IPS-11a (cell line): ENCODE data around the gene GRHL1.
"Not testable (repeated sequence)": the region's sequence is repeated elsewhere in the genome, so short reads cannot be mapped to it uniquely, and the experiment has no call there.

Experiments used
- H3K4me3 ChIP-seq: one replicate; pipeline ENCODE4 v1.5.1; 2013; ENCODE audit warnings: low read depth, low read length, control low read depth

The GRHL1 gene

GRCh38 chr2:10019602-10020400 lies 68.3 kb downstream of the GRHL1 start:
- no peak overlapping the region for H3K4me3 ChIP-seq

DNA sequence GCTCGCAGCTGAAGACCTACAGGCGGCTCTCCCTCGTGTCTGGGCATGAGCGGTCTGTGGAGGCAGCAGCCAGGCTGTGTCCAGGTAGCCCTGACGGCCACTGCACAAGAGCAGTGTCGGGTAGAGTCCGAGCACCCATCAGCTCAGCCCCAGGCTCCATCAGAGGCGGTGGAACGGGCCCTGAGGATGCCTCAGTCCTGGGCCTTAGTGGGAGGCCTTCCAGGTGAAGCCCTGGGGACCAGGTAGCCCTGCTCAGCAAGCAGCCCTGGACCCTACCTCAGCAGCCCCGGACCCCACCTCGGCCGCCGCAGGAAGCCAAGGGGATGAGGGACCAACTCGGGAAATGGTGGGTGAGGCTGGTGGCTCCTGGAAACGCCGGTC lies 70.5 kb downstream of the GRHL1 start:
- H3K4me3 ChIP-seq: no peak overlapping the region

- H3K4me3 ChIP-seq: no peak overlapping the region
Observed at GRCh38 chr2:10022445-10022844, 71.0 kb downstream of the GRHL1 start.

DNA sequence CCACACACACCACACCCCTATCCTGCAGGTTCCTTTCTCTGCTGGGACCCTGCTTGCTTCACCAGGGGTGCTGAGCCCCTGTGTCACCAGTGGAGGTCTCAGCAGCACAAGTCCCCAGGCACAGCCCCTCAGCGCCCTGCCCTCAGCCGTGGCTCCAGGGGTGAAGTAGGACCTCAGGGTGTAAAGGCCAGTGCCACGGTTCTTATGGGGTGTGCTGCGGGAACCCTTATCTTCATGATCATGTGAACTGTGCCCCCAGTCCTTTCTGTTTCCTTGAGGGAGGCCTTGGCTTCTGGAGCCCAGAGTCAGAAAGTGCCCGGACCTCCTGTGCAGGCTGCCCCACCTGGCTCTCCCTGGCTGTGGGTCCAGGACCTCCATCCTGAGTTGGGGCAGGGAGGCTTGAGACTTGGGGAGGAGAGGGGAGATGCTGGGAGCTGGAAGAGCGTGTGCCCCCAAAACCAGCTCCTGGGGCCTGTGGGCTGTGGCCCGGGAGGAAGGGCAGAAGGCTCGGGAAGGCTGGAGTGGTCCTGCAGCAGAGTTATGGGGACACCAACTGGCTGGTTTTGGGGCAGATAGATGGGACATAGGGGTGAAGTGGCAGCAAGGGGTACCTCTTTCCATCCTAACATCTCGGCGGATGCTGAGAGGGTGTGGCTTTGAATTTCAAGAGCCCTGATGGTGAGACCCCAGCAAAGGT lies 71.6 kb downstream of the GRHL1 start:
- no peak overlapping the region for H3K4me3 ChIP-seq

GRCh38 chr2:10026940-10027569 lies 75.6 kb downstream of the GRHL1 start:
- H3K4me3 ChIP-seq: no peak overlapping the region

- H3K4me3 ChIP-seq: no peak overlapping the region
Observed at GRCh38 chr2:10027660-10028330, 76.3 kb downstream of the GRHL1 start.

DNA sequence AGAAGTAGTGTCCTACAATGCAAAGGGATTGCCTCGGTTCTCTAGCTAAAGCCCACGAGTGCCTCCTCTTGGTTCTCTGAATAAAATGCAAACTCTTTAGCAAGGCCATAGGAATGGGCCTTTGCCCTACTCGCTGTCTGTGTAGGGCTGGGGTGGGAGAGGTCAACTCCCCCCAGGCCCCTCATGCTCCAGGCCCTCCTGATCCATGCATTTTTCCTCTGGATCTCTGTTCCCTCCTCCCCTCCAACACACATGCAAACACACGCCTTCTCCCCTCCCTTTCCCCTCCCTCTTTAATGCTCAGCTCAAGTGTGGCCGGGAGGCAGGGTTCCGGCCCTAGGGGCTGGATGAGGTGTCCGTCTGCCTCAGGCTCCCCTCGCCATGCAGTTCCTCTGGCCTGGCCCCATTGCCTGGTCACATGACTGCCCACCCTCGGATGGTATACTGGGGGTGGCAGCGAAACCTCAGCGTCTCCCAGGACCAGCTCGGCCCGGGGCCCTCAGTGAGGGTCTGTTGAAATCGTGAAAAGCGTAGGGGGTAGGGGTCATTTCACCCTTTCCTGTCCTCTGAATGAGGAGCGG lies 77.0 kb downstream of the GRHL1 start:
- H3K4me3 ChIP-seq: no peak overlapping the region

- H3K4me3 ChIP-seq: no peak overlapping the region
Observed at GRCh38 chr2:10028988-10029874, 77.7 kb downstream of the GRHL1 start.

GRCh38 chr2:10029875-10030223 lies 78.4 kb downstream of the GRHL1 start:
- no peak overlapping the region for H3K4me3 ChIP-seq

DNA sequence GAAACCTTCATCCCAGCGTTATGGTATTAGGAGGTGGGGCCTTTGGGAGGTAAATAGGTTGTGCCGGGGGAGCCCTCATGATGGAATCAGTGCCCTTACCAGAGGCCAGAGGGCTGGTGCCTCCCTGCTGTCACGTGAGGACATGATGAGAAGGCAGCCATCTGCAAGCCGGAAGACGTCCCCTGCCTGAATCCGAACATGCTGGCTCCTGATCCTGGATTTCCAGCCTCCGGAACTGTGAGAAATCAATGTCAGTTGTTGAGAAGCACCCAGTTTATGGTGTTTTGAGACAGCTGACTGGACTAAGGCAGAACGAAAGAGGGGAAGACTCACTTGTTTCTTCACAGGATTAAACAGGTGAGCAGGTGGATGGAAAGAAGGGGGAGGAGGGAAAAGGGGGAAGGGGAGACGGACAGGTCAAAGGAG lies 78.8 kb downstream of the GRHL1 start:
- no peak overlapping the region for H3K4me3 ChIP-seq

GRCh38 chr2:10030798-10031197 lies 79.3 kb downstream of the GRHL1 start:
- not testable (repeated sequence) for H3K4me3 ChIP-seq

DNA sequence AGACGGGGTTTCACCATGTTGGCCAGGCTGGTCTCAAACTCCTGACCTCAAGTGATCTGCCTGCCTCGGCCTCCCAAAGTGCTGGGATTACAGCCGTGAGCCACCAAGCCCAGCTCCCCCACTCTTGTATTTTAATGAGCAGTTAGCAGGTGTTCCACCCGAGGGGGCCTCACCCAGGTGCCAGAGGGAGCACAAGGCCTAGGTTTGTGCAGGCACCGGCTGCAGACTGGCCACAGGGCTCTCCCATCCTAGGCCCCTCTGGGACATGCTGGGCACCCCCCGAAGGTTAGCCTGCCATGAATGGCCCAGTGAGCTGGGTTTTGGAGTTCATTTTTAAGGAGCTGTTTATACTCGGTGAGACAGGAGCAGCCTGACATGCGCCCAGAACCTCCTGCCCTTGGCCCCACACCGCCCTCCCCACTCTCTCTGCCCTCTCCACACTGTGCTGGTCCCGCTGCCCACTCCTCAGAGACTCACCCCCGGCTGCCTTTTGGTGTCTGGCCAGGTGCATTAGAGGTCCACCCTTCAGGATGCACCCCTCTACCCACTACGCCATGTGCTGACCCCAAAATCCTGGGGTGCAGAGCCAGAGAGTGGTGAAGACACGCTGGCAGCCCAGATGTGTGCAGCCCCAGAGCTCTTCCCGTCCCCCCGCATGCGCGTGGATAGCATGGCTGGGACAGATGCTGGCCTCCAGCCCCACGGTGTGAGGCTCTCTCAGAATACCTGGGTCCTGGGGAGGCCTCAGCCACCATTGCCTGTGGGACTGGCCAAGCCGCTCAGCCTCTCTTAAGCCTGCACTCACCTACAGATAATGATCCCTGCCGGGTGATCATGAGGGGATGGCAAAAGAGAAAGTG lies 80.6 kb downstream of the GRHL1 start:
- H3K4me3 ChIP-seq: no peak overlapping the region

DNA sequence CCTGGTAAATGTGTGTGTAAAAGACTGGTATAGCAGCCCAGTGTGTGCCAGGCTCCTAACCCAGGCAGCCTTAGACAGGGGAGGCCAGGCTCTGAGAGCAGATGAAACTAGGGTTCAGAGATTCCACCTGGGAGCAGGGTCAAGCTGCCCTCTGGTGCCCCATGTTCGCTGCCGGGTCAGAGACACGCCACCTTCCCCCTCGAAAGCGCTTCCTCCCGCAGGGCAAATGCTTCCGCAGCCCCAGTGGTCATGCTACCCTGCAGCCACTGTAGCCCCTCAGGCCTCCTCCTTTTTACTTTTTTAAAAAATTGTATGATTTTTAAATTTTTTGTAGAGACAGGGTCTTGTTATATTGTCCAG lies 81.2 kb downstream of the GRHL1 start:
- no peak overlapping the region for H3K4me3 ChIP-seq

GRCh38 chr2:10033251-10034006 lies 81.9 kb downstream of the GRHL1 start:
- H3K4me3 ChIP-seq: no peak overlapping the region

DNA sequence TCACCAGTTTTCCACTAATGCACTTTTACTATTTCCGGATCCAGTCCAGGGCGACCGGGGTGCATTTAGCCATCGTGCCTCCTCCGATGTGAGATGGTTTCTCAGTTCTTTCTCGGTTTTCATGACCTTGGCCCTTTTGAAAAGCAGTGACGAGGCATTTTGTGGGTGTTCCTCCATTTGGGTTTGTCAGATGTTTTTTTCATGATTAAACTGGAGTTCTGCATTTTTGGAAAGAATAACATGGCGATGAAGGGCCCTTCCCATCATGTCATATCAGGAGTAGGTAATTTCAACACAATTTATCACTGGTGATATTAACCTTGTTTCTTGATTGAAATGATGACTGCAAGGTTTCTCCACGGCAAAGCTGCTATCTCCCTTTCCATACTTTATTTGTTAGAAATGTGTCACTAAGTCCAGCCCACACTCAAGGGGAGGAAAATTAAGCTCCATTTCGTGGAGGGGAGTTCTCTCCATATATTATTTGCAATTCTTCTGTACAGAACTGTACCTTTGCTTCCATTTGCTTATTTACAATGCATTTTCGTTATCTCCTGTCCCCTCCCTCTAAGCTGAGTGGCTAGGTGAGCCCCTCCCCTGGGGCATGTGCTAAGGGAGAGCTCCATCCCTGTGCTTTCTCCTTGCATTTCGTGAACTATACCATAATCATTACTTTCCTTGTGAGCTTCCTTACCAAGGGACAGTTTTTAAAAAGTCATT lies 83.0 kb downstream of the GRHL1 start:
- H3K4me3 ChIP-seq: no peak overlapping the region

GRCh38 chr2:10035053-10035422 lies 83.5 kb downstream of the GRHL1 start:
- no peak overlapping the region for H3K4me3 ChIP-seq

DNA sequence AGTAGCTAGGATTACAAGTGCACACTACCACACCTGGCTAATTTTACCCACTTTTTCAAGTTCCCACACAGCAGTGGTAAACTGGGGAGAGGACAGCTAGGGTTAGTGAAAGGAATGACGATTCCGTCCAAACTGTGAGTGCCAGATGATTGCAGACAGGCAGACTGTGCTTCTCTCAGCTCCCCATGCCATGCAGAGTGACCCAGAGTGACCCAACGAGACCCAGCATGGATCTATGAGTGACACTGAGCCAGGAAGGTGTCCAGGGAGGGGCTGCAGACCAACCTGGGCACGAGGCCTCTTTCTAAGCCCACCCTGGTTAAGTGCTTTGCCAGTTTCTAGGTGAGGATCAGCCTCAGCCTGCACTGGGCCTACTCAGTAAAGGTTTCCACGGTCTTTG lies 84.1 kb downstream of the GRHL1 start:
- no peak overlapping the region for H3K4me3 ChIP-seq
